HUES6 (cell line): Measurements from ENCODE around the gene ENDOD1.
A peak's percentile ranks its signal among the peaks of the same experiment; 100 is the strongest.

Experiments
- H3K27ac ChIP-seq: 2 replicates; pipeline ENCODE4 v1.7.0; 2013; ENCODE audit warnings: low read depth, mild to moderate bottlenecking, low read length, inconsistent platforms
- H3K27me3 ChIP-seq: 2 replicates; pipeline ENCODE4 v1.6.1; 2013; ENCODE audit warnings: low read length; ENCODE audit not compliant: control insufficient read depth, insufficient read depth
- H3K36me3 ChIP-seq: 2 replicates; pipeline ENCODE4 v1.6.1; 2013; ENCODE audit warnings: low read length; ENCODE audit not compliant: control insufficient read depth, insufficient read depth
- H3K4me1 ChIP-seq: 2 replicates; pipeline ENCODE4 v1.6.1; 2013; ENCODE audit warnings: low read length; ENCODE audit not compliant: control insufficient read depth, insufficient read depth
- H3K4me3 ChIP-seq: 2 replicates; pipeline ENCODE4 v1.5.1; 2013; ENCODE audit warnings: low read depth, low read length
- H3K9ac ChIP-seq: one replicate; pipeline ENCODE4 v1.6.1; 2013; ENCODE audit warnings: mild to moderate bottlenecking, low read length
- H3K9me3 ChIP-seq: 2 replicates; pipeline ENCODE4 v1.6.1; 2013; ENCODE audit warnings: low read depth, low read length; ENCODE audit not compliant: control insufficient read depth, insufficient read depth

The ENDOD1 gene

DNA sequence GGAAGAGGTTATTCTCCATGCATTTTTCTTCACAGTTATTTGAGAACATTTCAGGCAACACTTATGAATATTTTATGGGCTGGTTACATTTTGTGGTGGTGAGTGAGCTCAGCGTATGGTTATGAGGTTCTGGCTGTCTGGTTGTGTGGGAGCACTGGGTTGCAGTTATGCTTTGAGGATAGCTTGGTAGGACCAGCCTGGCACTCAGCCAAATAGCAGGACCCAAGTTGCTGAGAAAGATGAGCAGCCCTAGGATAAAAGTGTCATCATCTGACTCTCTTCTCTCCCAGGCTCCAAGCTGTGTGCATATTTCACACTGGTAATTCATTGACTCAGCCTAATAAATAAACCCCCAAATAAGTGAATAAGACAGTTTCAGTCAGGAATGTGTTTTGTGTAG is 31.0 kb upstream of the ENDOD1 start:
- H3K27ac ChIP-seq = no peak overlapping the region
- no peak overlapping the region for H3K4me3 ChIP-seq
- H3K4me1 ChIP-seq = no peaks in the 10 kb centered on the region
- peaks cover 12% of the 10 kb centered on the region; the same call in 1 of the 2 replicates for H3K27me3 ChIP-seq
- no peaks in the 10 kb centered on the region for H3K36me3 ChIP-seq
- H3K9me3 ChIP-seq = no peaks in the 10 kb centered on the region
- no peak overlapping the region for H3K9ac ChIP-seq

DNA sequence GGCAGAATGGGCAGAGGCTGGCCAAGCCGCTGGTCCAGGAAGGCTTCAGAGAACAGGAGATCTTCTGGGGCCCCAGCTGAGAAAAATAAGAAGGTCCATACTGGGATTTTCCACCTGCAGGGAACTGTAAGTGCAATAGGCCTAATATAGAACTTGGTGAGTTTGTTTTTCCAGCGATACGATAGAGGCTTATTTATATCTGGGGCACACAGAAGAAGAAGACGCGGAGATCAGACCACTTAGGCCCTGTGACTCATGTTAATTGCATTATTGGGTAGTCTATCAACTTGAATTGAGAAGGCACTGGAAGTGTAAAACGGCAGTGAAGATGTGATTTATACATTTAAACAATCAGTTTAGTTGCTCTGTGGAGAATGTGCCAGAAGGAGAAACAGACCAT is 30.6 kb upstream of the ENDOD1 start:
- Histone ChIP-seq H3K27ac (no peak overlapping the region), H3K9ac (no peak overlapping the region), H3K4me3 (no peak overlapping the region), H3K36me3 (no peaks in the 10 kb centered on the region), H3K4me1 (no peaks in the 10 kb centered on the region), H3K27me3 (peaks cover 10% of the 10 kb centered on the region; the same call in 1 of the 2 replicates), H3K9me3 (no peaks in the 10 kb centered on the region)

DNA sequence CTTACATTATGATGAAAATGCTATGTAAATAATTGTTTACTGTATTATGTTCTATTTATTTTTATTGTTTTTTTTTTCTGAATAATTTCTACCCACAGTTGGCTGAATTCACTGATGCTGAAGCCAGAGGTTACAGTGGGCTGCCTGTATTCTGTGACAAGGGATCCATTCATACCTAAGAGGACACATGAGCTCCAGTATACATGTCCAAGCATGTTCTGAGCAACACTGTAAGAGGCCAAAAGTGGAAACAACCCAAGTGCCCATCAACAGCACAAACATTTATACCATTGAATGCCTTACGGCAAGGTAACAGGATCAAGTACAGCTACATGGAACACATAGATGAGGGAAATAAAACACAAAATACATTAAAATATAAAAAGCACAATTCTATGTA is 24.3 kb upstream of the ENDOD1 start:
- Histone ChIP-seq H3K27me3 (peaks cover 8% of the 10 kb centered on the region; the same call in 1 of the 2 replicates), H3K4me3 (no peak overlapping the region), H3K4me1 (0 out of 2 replicates have a peak, but pooled peaks cover 5% of the 10 kb centered on the region), H3K27ac (no peak overlapping the region), H3K9ac (no peak overlapping the region), H3K36me3 (no peaks in the 10 kb centered on the region), H3K9me3 (no peaks in the 10 kb centered on the region)

DNA sequence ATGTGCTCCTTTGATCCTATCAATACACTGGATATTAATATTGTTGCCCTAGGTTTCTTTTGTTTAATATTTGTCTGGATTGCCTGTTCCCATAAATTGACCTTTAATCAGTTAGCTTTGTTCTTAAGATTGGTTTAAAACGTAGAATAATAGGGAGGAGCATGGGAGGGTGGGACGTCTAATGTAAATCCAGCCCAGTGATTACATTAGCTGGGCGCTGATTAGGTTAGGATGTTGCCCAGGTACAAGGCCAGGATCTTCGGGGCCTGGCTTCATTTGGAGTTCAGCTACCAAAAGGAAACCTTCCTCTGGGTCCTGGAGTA is 23.0 kb upstream of the ENDOD1 start, which contains the start of gene SRSF8:
Gene SRSF8 (plus strand): TSS at position 204 of the 323 bp plus-strand sequence. CDS start 308 bp downstream, outside the sequence.
- H3K9ac ChIP-seq = peak within 1 kb of the TSS; percentile 91
- no peaks in the 10 kb centered on the region for H3K36me3 ChIP-seq
- H3K9me3 ChIP-seq = no peaks in the 10 kb centered on the region
- H3K4me3 ChIP-seq = peak within 1 kb of the TSS; percentile 87
- peaks cover 1% of the 10 kb centered on the region; the same call in 1 of the 2 replicates for H3K27me3 ChIP-seq
- H3K27ac ChIP-seq = peak within 1 kb of the TSS; percentile 12; the same call in 1 of the 2 replicates
- H3K4me1 ChIP-seq = 0 out of 2 replicates have a peak, but pooled peaks cover 5% of the 10 kb centered on the region

DNA sequence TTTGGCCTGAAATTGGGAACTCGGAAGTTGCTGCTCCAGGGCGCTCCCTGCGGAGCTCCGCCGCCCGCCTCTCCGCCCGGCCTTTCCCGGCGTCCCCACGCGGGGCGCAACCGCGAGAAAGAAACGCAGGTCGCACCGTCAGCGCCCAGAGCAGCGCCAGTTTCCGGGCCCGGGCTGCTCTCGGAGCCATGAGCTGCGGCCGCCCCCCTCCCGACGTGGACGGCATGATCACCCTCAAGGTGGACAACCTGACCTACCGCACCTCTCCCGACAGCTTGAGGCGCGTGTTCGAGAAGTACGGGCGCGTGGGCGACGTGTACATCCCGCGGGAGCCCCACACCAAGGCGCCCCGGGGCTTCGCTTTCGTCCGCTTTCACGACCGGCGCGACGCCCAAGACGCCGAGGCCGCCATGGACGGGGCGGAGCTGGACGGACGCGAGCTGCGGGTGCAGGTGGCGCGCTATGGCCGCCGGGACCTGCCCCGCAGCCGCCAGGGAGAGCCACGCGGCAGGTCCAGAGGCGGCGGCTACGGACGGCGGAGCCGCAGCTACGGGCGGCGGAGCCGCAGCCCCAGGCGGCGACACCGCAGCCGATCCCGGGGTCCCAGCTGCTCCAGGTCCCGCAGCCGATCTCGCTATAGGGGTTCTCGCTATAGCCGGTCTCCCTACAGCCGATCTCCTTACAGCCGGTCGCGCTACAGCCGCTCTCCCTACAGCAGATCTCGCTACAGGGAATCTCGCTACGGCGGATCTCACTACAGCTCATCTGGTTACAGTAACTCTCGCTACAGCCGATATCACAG is 22.4 kb upstream of the ENDOD1 start:
- peak overlapping the region; percentile 87 for H3K4me3 ChIP-seq
- no peaks in the 10 kb centered on the region for H3K36me3 ChIP-seq
- no peaks in the 10 kb centered on the region for H3K27me3 ChIP-seq
- H3K9ac ChIP-seq = peak overlapping the region; percentile 91
- H3K9me3 ChIP-seq = no peaks in the 10 kb centered on the region
- peak overlapping the region; percentile 12; the same call in 1 of the 2 replicates for H3K27ac ChIP-seq
- H3K4me1 ChIP-seq = 0 out of 2 replicates have a peak, but pooled peaks cover 5% of the 10 kb centered on the region

DNA sequence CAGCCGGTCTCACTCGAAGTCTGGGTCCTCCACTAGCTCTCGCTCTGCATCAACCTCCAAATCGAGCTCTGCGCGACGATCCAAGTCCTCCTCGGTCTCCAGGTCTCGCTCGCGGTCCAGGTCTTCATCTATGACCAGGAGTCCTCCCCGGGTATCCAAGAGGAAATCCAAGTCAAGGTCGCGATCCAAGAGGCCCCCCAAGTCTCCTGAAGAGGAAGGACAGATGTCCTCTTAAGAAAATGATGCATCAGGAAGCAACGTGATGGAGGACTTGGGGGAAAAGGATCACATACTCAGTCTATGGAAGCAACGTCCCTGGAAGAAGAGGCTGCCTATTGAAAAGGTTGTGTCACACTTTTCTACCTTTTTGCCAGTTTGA is 21.8 kb upstream of the ENDOD1 start:
- Histone ChIP-seq H3K4me3 (peak overlapping the region; percentile 87), H3K27me3 (no peaks in the 10 kb centered on the region), H3K9ac (peak overlapping the region; percentile 91), H3K9me3 (no peaks in the 10 kb centered on the region), H3K27ac (no peak overlapping the region), H3K4me1 (0 out of 2 replicates have a peak, but pooled peaks cover 5% of the 10 kb centered on the region), H3K36me3 (no peaks in the 10 kb centered on the region)

DNA sequence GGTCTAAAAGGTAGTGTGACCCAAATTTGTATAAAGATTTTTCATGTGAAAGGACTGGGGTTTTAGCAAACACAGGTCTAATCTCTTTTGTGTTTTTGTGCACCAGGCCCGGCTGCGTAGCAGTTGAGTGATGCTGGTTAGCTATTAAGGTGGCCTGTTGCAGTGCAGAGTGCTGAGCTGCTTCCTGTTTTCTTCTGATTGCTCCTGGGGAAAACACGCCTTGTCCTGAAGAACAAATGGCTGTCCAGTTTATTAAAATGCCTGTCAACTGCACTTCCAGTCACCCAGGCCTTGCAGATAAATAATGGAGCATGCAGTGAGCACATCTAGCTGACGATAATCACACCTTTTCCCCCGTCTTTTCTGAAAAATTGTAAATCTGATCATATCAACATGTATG is 21.1 kb upstream of the ENDOD1 start:
- peak overlapping the region; percentile 87 for H3K4me3 ChIP-seq
- H3K36me3 ChIP-seq = no peaks in the 10 kb centered on the region
- 0 out of 2 replicates have a peak, but pooled peaks cover 5% of the 10 kb centered on the region for H3K4me1 ChIP-seq
- no peaks in the 10 kb centered on the region for H3K9me3 ChIP-seq
- no peaks in the 10 kb centered on the region for H3K27me3 ChIP-seq
- no peak overlapping the region for H3K27ac ChIP-seq
- H3K9ac ChIP-seq = no peak overlapping the region

DNA sequence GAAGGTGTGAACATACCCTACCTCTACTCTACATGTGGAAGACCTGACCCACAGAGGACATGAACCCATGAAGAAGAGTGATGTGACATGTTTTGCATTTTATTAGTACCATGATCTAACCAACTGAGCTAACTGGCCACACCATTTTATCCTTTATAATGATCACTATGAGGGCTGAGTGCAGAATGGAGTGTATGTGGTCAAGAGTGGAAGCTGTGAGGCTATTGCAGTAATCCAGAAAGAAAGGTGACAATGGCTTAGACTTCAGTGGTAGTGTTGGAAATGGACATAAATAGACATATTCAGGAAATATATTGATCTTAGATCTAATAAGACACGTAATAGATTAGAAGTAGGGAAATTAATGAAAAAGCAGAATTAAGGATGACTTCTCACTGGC is 19.2 kb upstream of the ENDOD1 start:
- H3K4me3 ChIP-seq = no peak overlapping the region
- no peaks in the 10 kb centered on the region for H3K27me3 ChIP-seq
- H3K27ac ChIP-seq = no peak overlapping the region
- no peak overlapping the region for H3K9ac ChIP-seq
- no peaks in the 10 kb centered on the region for H3K9me3 ChIP-seq
- 0 out of 2 replicates have a peak, but pooled peaks cover 5% of the 10 kb centered on the region for H3K4me1 ChIP-seq
- H3K36me3 ChIP-seq = no peaks in the 10 kb centered on the region

DNA sequence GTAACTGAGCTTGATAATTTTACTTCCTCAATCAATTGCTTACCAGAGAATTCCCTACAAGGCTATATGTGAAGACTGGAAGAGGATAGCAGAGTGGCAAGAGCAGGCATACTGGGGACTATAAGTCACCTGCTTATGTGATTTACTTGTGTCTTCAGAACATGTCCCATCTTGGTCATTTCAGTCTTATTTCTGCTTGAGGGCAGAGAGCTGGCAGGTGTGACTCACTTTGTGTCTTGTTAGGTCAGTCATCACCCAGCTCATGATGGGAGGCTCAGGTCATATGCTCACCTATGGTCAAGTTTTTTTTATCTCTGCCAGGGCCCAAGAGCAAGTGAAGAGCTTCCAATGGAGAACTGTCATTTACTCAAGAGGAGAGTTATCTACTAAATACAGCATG is 16.7 kb upstream of the ENDOD1 start:
- Histone ChIP-seq H3K4me1 (no peaks in the 10 kb centered on the region), H3K9ac (no peak overlapping the region), H3K9me3 (no peaks in the 10 kb centered on the region), H3K36me3 (no peaks in the 10 kb centered on the region), H3K27ac (no peak overlapping the region), H3K4me3 (no peak overlapping the region), H3K27me3 (no peaks in the 10 kb centered on the region)

DNA sequence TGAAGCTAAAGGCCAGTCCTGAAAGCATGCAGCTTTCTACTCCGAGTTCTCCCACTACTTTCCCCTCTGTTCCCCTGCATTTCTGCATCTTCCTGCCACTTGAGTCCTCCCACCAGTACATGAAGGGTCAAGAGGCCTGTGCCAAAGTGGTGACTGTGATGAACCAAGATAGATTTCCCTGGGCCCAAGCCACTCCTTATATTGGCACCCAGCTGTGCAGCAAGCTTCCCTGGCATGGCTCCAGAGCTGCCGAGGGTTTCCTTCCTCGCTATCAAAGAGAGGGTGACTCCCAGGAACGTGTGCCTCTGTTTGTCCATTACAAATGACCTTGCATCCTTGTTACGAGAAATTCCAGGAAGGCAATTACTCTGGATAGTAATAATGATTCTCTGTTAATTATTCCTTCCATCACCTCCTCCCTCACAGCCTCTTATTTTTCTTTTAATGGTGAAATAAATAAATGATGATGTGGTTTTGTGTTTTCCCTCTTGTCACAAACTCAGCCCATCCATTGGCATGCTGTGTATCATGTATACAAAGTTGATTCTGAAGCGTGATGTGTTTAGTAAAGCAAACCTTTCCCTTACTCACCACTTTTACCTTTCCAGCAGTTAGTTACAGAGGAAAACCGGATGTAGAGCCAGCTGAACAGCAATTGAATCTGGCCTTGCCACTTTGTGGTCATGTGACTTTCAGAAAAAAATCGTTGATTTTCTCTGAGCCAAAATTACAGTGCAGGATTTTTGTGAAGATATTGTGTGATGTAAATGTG is 14.7 kb upstream of the ENDOD1 start:
- H3K27me3 ChIP-seq = no peaks in the 10 kb centered on the region
- H3K4me1 ChIP-seq = no peaks in the 10 kb centered on the region
- H3K9me3 ChIP-seq = no peaks in the 10 kb centered on the region
- H3K27ac ChIP-seq = no peak overlapping the region
- no peak overlapping the region for H3K4me3 ChIP-seq
- no peaks in the 10 kb centered on the region for H3K36me3 ChIP-seq
- H3K9ac ChIP-seq = no peak overlapping the region

DNA sequence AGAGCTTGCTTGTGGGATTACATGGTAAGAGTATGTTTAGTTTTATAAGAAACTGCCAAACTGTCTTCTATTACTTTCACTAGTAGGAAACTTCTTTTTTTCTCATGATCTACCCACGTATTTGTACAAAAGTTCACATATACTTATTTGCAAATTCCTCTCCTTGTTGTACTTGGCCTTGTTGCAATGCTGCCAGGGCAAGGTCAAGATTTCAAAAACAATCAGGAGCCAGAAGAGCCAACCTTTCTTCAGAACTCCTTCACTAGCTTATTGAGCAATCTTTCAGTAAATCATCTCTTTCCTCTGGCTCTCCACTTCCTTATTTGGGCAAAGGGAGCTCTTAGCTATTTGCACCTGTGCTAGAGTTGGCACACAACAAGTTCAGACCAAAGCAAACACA is 13.2 kb upstream of the ENDOD1 start:
- H3K27me3 ChIP-seq = no peaks in the 10 kb centered on the region
- no peaks in the 10 kb centered on the region for H3K36me3 ChIP-seq
- no peak overlapping the region for H3K27ac ChIP-seq
- H3K4me1 ChIP-seq = peaks cover 5% of the 10 kb centered on the region; the same call in 1 of the 2 replicates
- H3K9ac ChIP-seq = no peak overlapping the region
- H3K4me3 ChIP-seq = no peak overlapping the region
- H3K9me3 ChIP-seq = no peaks in the 10 kb centered on the region
